Thymus (tissue), 11 donors: ENCODE measurements around the gene GPC6. TPM values are rescaled to one million over a fixed set of nuclear protein-coding genes. Genes with fewer than 3 reads are reported as not detected.

Experiments used
- DNase-seq, 9 donors: peaks; one replicate each; pipeline ENCODE4 v3.0.0-alpha.2; 2013; ENCODE audit warnings: low spot score in 9 of 9, low read depth in 6 of 9, missing footprints in 1 of 9
- H3K27ac ChIP-seq, 2 donors: one replicate each; pipeline ENCODE4 v1.5.1; 2013; ENCODE audit warnings: control low read depth in 1 of 2, low read depth in 1 of 2, low read length in 1 of 2, mild to moderate bottlenecking in 1 of 2, moderate library complexity in 1 of 2
- H3K27me3 ChIP-seq, 2 donors: one replicate each; pipeline ENCODE4 v1.5.1; 2013; ENCODE audit warnings: low read length in 1 of 2; ENCODE audit not compliant: control insufficient read depth in 2 of 2, insufficient read depth in 1 of 2
- H3K36me3 ChIP-seq, 2 donors: one replicate each; pipeline ENCODE4 v1.5.1; 2013; ENCODE audit warnings: low read length in 1 of 2, mild to moderate bottlenecking in 1 of 2, moderate library complexity in 1 of 2; ENCODE audit not compliant: control insufficient read depth in 2 of 2, insufficient read depth in 2 of 2
- H3K4me1 ChIP-seq, 2 donors: one replicate each; pipeline ENCODE4 v1.5.1; 2013; ENCODE audit warnings: low read length in 2 of 2; ENCODE audit not compliant: control insufficient read depth in 2 of 2, insufficient read depth in 2 of 2
- H3K4me3 ChIP-seq, 2 donors: one replicate each; pipeline ENCODE4 v1.5.1; 2013; ENCODE audit warnings: low read length in 2 of 2, control low read depth in 1 of 2, mild to moderate bottlenecking in 1 of 2
- H3K9me3 ChIP-seq, 2 donors: one replicate each; pipeline ENCODE4 v1.5.1; 2013; ENCODE audit warnings: low read length in 1 of 2, mild to moderate bottlenecking in 1 of 2; ENCODE audit not compliant: control insufficient read depth in 2 of 2, insufficient read depth in 1 of 2
- WGBS: extraction: QIAGEN DNeasy Blood & Tissue Kit; methylation state at CpG from one replicate; pipeline ENCODE4 v1.1.7; 2013; 5-methylcytosine and 5-hydroxymethylcytosine counted together
- polyA plus RNA-seq: library from polyadenylated mRNA; stranded (reverse); fragments of 200-250 nt; gene quantifications from one replicate; pipeline ENCODE4 v1.2.3, GENCODE V29; 2013
- total RNA-seq: library from RNA; stranded (reverse); fragments of 120-200 nt; gene quantifications from one replicate; pipeline ENCODE4 v1.2.4, GENCODE V29; 2013
- donor health status: healthy.

The GPC6 gene
- total and polyA plus RNA-seq, 2 donors, result 1.1 to 6.9 TPM

GRCh38 chr13:93409816-93410215, 183.2 kb downstream of the GPC6 start:
- no peaks in the 10 kb centered on the region for H3K27me3 ChIP-seq
- no peak overlapping the region for H3K4me3 ChIP-seq
- no peaks in the 10 kb centered on the region for H3K36me3 ChIP-seq
- no peaks in the 10 kb centered on the region for H3K4me1 ChIP-seq
- no peaks in the 10 kb centered on the region for H3K9me3 ChIP-seq
- DNase-seq, result no peak
- no peak overlapping the region for H3K27ac ChIP-seq

- H3K27me3 ChIP-seq, result no peaks in the 10 kb centered on the region
- no peaks in the 10 kb centered on the region for H3K36me3 ChIP-seq
- no peak overlapping the region for H3K27ac ChIP-seq
- no peaks in the 10 kb centered on the region for H3K4me1 ChIP-seq
- H3K9me3 ChIP-seq, result no peaks in the 10 kb centered on the region
- DNase-seq, result no peak
- whole genome bisulfite sequencing, result 88% methylated on average over 3 of the region's 3 CpGs
- H3K4me3 ChIP-seq, result no peak overlapping the region
Measured at GRCh38 chr13:93411186-93411680, 184.6 kb downstream of the GPC6 start.

GRCh38 chr13:93412676-93413075, 186.1 kb downstream of the GPC6 start:
- H3K9me3 ChIP-seq, result no peaks in the 10 kb centered on the region
- H3K36me3 ChIP-seq, result no peaks in the 10 kb centered on the region
- DNase-seq, result no peak
- H3K27me3 ChIP-seq, result no peaks in the 10 kb centered on the region
- no peak overlapping the region for H3K27ac ChIP-seq
- H3K4me3 ChIP-seq, result no peak overlapping the region
- H3K4me1 ChIP-seq, result no peaks in the 10 kb centered on the region

GRCh38 chr13:93413972-93414717, 187.5 kb downstream of the GPC6 start:
- Histone ChIP-seq H3K27ac (no peak overlapping the region), H3K4me3 (no peak overlapping the region), H3K36me3 (no peaks in the 10 kb centered on the region), H3K4me1 (no peaks in the 10 kb centered on the region), H3K27me3 (no peaks in the 10 kb centered on the region), H3K9me3 (no peaks in the 10 kb centered on the region)
- no peak for DNase-seq
- 82% methylated on average over 8 of the region's 8 CpGs for WGBS

GRCh38 chr13:93416736-93417355, 190.2 kb downstream of the GPC6 start:
- Histone ChIP-seq H3K27me3 (no peaks in the 10 kb centered on the region), H3K27ac (no peak overlapping the region), H3K4me1 (no peaks in the 10 kb centered on the region), H3K36me3 (no peaks in the 10 kb centered on the region), H3K9me3 (no peaks in the 10 kb centered on the region), H3K4me3 (no peak overlapping the region)
- no peak for DNase-seq
- WGBS, result 93% methylated on average over 1 of the region's 1 CpG

GRCh38 chr13:93418398-93418797, 191.8 kb downstream of the GPC6 start:
- Histone ChIP-seq H3K36me3 (no peaks in the 10 kb centered on the region), H3K27me3 (no peaks in the 10 kb centered on the region), H3K4me3 (no peak overlapping the region), H3K9me3 (no peaks in the 10 kb centered on the region), H3K27ac (no peak overlapping the region), H3K4me1 (no peaks in the 10 kb centered on the region)
- WGBS, result 82% methylated on average over 8 of the region's 8 CpGs
- no peak for DNase-seq

- Histone ChIP-seq H3K4me1 (no peaks in the 10 kb centered on the region), H3K4me3 (no peak overlapping the region), H3K27me3 (no peaks in the 10 kb centered on the region), H3K9me3 (no peaks in the 10 kb centered on the region), H3K27ac (no peak overlapping the region), H3K36me3 (no peaks in the 10 kb centered on the region)
- DNase-seq, result no peak
- WGBS, result 70% methylated on average over 1 of the region's 1 CpG
Measured at GRCh38 chr13:93420206-93420605, 193.6 kb downstream of the GPC6 start.

- DNase-seq, result no peak
- peaks cover 0 to 2% of the 10 kb centered on the region in 2 donors for H3K9me3 ChIP-seq
- no peak overlapping the region for H3K4me3 ChIP-seq
- no peak overlapping the region for H3K27ac ChIP-seq
- WGBS, result 91% methylated on average over 6 of the region's 6 CpGs
- no peaks in the 10 kb centered on the region for H3K36me3 ChIP-seq
- no peaks in the 10 kb centered on the region for H3K27me3 ChIP-seq
- no peaks in the 10 kb centered on the region for H3K4me1 ChIP-seq
Measured at GRCh38 chr13:93420887-93421286, 194.3 kb downstream of the GPC6 start.

GRCh38 chr13:93422980-93423543, 196.5 kb downstream of the GPC6 start:
- no peaks in the 10 kb centered on the region for H3K36me3 ChIP-seq
- DNase-seq, result no peak
- no peaks in the 10 kb centered on the region for H3K27me3 ChIP-seq
- no peaks in the 10 kb centered on the region for H3K4me1 ChIP-seq
- WGBS, result 95% methylated on average over 2 of the region's 2 CpGs
- no peak overlapping the region for H3K27ac ChIP-seq
- peaks cover 0 to 2% of the 10 kb centered on the region in 2 donors for H3K9me3 ChIP-seq
- H3K4me3 ChIP-seq, result no peak overlapping the region
